RWPE1 (cell line): ENCODE data around the gene CD81.

Experiments used
- CTCF ChIA-PET: fragments of 350-600 bp; sonication (Branson Sonifier 250); formaldehyde crosslinking; extraction: SDS; loops from one replicate; lab custom pipeline; 2021; lab: Yijun Ruan, JAX
- POLR2A ChIA-PET: fragments of 400-600 bp; formaldehyde crosslinking; extraction: SDS; loops from one replicate; lab custom pipeline; 2020; ENCODE audit warnings: antibody characterized with exemption; ENCODE audit not compliant: low non-redundant PET; lab: Yijun Ruan, JAX
- DNase-seq: peaks from one replicate; pipeline ENCODE4 v3.0.0; 2012; ENCODE audit warnings: low spot score
- H3K27ac ChIP-seq: fragments of 450-650 bp; 2 replicates; pipeline ENCODE4 v1.5.1; 2017
- TF ChIP-seq, protein P1 (sequence below): fragments of 450-650 bp; conservative IDR thresholded peaks from 2 replicates; pipeline ENCODE4 v1.5.1; 2017; ENCODE audit warnings: low read depth, mild to moderate bottlenecking

Gene CD81

DNA sequence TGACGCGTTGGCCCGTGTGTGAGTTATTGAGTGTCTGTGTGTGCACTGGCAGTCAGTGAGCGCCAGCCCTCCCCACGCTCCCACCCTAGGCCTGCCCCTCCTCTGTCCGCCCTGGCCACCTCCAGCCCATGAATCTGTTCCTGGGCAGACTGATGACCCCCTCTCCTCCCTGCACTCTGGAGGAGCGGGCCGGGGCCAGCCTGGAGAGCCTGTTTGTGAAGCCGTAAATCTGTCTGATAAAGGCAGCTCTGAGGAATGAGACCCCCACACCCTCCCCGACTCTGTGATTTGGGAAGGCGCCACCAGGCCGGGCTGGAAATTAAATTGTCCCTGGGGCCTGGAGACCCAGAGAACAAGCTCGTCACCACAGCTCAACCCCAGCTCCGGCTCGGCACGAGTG lies 32.0 kb downstream of the CD81 start:
- no peak overlapping the region for H3K27ac ChIP-seq
- TF ChIP-seq, protein P1, sequence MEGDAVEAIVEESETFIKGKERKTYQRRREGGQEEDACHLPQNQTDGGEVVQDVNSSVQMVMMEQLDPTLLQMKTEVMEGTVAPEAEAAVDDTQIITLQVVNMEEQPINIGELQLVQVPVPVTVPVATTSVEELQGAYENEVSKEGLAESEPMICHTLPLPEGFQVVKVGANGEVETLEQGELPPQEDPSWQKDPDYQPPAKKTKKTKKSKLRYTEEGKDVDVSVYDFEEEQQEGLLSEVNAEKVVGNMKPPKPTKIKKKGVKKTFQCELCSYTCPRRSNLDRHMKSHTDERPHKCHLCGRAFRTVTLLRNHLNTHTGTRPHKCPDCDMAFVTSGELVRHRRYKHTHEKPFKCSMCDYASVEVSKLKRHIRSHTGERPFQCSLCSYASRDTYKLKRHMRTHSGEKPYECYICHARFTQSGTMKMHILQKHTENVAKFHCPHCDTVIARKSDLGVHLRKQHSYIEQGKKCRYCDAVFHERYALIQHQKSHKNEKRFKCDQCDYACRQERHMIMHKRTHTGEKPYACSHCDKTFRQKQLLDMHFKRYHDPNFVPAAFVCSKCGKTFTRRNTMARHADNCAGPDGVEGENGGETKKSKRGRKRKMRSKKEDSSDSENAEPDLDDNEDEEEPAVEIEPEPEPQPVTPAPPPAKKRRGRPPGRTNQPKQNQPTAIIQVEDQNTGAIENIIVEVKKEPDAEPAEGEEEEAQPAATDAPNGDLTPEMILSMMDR: no peak
- CTCF ChIA-PET: interaction anchor here (0.6 to 7.1 kb wide), 2 partner anchors 11 to 235 kb away, joined by 3 to 36 read pairs; no protein-coding TSS in a partner anchor
- DNase-seq: no peak
- POLR2A ChIA-PET: no interaction called here

GRCh38 chr11:2409611-2410468 lies 32.7 kb downstream of the CD81 start:
- CTCF ChIA-PET: interaction anchor here (7.1 kb wide), 1 partner anchor 10 kb away, joined by 36 read pairs; no protein-coding TSS in a partner anchor
- POLR2A ChIA-PET: no interaction called here
- H3K27ac ChIP-seq: no peak overlapping the region
- no peak for DNase-seq
- TF ChIP-seq, protein P1: no peak

GRCh38 chr11:2410616-2411015 lies 33.5 kb downstream of the CD81 start:
- H3K27ac ChIP-seq: no peak overlapping the region
- ChIA-PET CTCF (interaction anchor here (7.1 kb wide), 1 partner anchor 9 kb away, joined by 36 read pairs; no protein-coding TSS in a partner anchor), POLR2A (no interaction called here)
- no peak for DNase-seq
- TF ChIP-seq, protein P1: no peak

- TF ChIP-seq, protein P1: no peak
- DNase-seq: no peak
- POLR2A ChIA-PET: no interaction called here
- CTCF ChIA-PET: interaction anchor here (0.6 to 7.1 kb wide), 2 partner anchors 8 to 158 kb away, joined by 3 to 36 read pairs; no protein-coding TSS in a partner anchor
- H3K27ac ChIP-seq: no peak overlapping the region
Measured at GRCh38 chr11:2411446-2412305, 34.6 kb downstream of the CD81 start.

GRCh38 chr11:2412323-2412722 lies 35.2 kb downstream of the CD81 start:
- no peak for DNase-seq
- no peak overlapping the region for H3K27ac ChIP-seq
- CTCF ChIA-PET: interaction anchor here (7.1 kb wide), 1 partner anchor 8 kb away, joined by 36 read pairs; no protein-coding TSS in a partner anchor
- TF ChIP-seq, protein P1: no peak
- POLR2A ChIA-PET: no interaction called here
